GM21360 (cell line): ENCODE results near the gene MYT1.

Experiments
- ATAC-seq: cut with Tn5 transposase; IDR thresholded peaks from one replicate; pipeline ENCODE4 v1.9.1; 2021; ENCODE audit warnings: mild to moderate bottlenecking, moderate library complexity; ENCODE audit not compliant: unreplicated experiment

MYT1 gene

GRCh38 chr20:64153861-64154589 lies 10.2 kb upstream of the MYT1 start:
- ATAC-seq, result no peak

GRCh38 chr20:64154590-64155257 lies 9.5 kb upstream of the MYT1 start:
- no peak for ATAC-seq

GRCh38 chr20:64155258-64156135 lies 8.8 kb upstream of the MYT1 start:
- ATAC-seq, result no peak

GRCh38 chr20:64156136-64156885 lies 7.9 kb upstream of the MYT1 start:
- no peak for ATAC-seq

GRCh38 chr20:64156886-64157875 lies 7.1 kb upstream of the MYT1 start:
- no peak for ATAC-seq

- ATAC-seq, result no peak
These were observed 6.4 kb upstream of the MYT1 start for GRCh38 chr20:64157878-64158277.

- ATAC-seq, result no peak
These were observed 5.6 kb upstream of the MYT1 start for GRCh38 chr20:64158346-64159285.

- no peak for ATAC-seq
These were observed 5.0 kb upstream of the MYT1 start for GRCh38 chr20:64159286-64159680.

- no peak for ATAC-seq
These were observed 4.5 kb upstream of the MYT1 start for GRCh38 chr20:64159711-64160110.

- no peak for ATAC-seq
These were observed 4.1 kb upstream of the MYT1 start for GRCh38 chr20:64160118-64160517.

GRCh38 chr20:64160526-64161355 lies 3.5 kb upstream of the MYT1 start:
- no peak for ATAC-seq

GRCh38 chr20:64161356-64162238 lies 2.7 kb upstream of the MYT1 start:
- no peak for ATAC-seq

- ATAC-seq, result no peak
These were observed 1.9 kb upstream of the MYT1 start for GRCh38 chr20:64162239-64162910.

- ATAC-seq, result no peak
These were observed 503 bp upstream of the MYT1 start for GRCh38 chr20:64163776-64164122.

GRCh38 chr20:64165866-64166600 lies 1.8 kb downstream of the MYT1 start:
- no peak for ATAC-seq
